ENCODE data around the gene TAOK3. TPM values are rescaled to one million over a fixed set of nuclear protein-coding genes. Genes with fewer than 3 reads are reported as not detected.

The TAOK3 gene
- total RNA-seq, 3 donors from 2014 or later, result 43.5 to 57.8 (median 46.9) TPM

DNA sequence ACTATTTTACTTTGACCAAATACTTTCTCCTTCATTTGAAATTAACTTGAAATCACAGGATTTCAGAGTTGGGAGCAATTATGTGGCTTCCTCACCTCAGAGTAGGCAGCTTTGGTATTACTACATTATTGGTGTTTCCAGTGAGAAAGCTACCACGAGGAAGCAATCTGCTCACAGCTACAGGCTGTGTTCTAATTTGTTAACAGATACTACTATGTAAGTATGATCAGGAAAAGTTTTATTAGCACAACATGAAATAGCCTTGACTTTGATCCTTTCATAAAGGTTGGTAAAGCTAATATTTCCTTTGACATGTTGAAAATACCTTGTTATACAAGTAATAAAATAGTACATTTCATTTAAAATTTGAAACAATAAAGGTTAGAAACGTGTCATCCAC, 30.6 kb downstream of the TAOK3 start:
- Histone ChIP-seq H3K9me3 (no peaks in the 10 kb centered on the region), H3K4me1 (no peaks in the 10 kb centered on the region), H3K4me3 (no peak overlapping the region), H3K27ac (no peak overlapping the region), H3K27me3 (no peaks in the 10 kb centered on the region), H3K36me3 (no peaks in the 10 kb centered on the region)
- DNase-seq (ENCODE audit: low spot score in 2 of 2), result no peak
- intact Hi-C loops (cut with DNase I; ENCODE audit: low total_unique reads), result no loop called here
- TF ChIP-seq POLR2A (IDR thresholded peaks at IDR 0.05) (no peak), POLR2AphosphoS5 (IDR thresholded peaks at IDR 0.05) (no peak)
- TF ChIP-seq, protein P1, sequence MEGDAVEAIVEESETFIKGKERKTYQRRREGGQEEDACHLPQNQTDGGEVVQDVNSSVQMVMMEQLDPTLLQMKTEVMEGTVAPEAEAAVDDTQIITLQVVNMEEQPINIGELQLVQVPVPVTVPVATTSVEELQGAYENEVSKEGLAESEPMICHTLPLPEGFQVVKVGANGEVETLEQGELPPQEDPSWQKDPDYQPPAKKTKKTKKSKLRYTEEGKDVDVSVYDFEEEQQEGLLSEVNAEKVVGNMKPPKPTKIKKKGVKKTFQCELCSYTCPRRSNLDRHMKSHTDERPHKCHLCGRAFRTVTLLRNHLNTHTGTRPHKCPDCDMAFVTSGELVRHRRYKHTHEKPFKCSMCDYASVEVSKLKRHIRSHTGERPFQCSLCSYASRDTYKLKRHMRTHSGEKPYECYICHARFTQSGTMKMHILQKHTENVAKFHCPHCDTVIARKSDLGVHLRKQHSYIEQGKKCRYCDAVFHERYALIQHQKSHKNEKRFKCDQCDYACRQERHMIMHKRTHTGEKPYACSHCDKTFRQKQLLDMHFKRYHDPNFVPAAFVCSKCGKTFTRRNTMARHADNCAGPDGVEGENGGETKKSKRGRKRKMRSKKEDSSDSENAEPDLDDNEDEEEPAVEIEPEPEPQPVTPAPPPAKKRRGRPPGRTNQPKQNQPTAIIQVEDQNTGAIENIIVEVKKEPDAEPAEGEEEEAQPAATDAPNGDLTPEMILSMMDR (IDR thresholded peaks at IDR 0.05), result no peak

DNA sequence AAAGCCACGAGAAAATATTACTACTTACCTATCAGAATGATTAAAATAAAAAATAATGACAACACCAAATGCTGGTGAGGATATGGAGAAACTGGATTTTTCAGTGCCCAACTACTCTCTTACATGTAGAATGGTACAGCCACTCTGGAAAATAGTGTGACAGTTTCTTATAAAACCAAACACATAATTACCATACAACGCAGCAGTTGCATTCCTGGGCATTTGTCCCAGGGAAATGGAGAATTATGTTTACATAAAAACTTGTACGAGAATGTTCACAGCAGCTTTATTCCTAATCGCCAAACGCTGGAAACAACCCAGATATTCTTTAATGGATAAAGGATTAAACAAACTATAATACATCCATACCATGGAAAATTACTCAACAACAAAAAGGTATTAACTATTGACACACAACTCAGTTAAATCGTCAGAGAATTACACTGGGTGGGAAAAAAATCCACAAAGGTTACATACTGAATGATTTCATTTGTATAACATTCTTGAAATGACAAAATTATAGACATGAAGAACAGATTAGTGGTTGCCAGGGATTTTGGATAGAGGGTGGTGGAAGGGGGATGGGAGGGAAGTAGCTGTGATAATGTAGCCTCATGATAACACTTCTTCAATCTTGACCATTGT, 35.4 kb downstream of the TAOK3 start:
- Histone ChIP-seq H3K36me3 (no peaks in the 10 kb centered on the region), H3K27me3 (no peaks in the 10 kb centered on the region), H3K9me3 (no peaks in the 10 kb centered on the region), H3K4me3 (no peak overlapping the region), H3K4me1 (no peaks in the 10 kb centered on the region), H3K27ac (no peak overlapping the region)
- TF ChIP-seq, protein P1 (IDR thresholded peaks at IDR 0.05), result no peak
- TF ChIP-seq POLR2AphosphoS5 (IDR thresholded peaks at IDR 0.05), result no peak
- TF ChIP-seq POLR2A (IDR thresholded peaks at IDR 0.05), result no peak
- no peak for DNase-seq (ENCODE audit: low spot score in 2 of 2)
- intact Hi-C loops (cut with DNase I; ENCODE audit: low total_unique reads), result no loop called here

DNA sequence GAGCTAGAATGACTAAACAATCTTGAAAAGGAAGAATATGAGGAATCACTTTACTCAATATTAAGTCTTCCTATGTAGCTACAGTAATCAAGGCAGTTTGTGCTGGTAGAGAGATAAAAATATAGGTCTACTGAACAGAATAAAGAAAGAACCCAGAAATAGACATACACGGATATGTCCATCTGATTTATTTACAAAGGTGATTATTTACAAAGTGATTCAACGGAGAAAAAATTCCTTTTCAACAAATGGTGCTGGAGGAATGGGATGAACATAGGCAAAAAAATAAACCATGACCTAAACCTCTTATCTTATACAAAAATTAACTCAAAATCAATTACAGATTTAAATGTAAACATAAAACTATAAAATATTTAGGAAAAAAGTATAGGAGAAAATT, 36.6 kb downstream of the TAOK3 start:
- no peaks in the 10 kb centered on the region for H3K36me3 ChIP-seq
- no peaks in the 10 kb centered on the region for H3K4me1 ChIP-seq
- H3K4me3 ChIP-seq, result no peak overlapping the region
- H3K27me3 ChIP-seq, result no peaks in the 10 kb centered on the region
- H3K9me3 ChIP-seq, result no peaks in the 10 kb centered on the region
- H3K27ac ChIP-seq, result no peak overlapping the region
- no peak for DNase-seq (ENCODE audit: low spot score in 2 of 2)
- no peak for TF ChIP-seq POLR2A (IDR thresholded peaks at IDR 0.05)
- intact Hi-C loops (cut with DNase I; ENCODE audit: low total_unique reads), result no loop called here

DNA sequence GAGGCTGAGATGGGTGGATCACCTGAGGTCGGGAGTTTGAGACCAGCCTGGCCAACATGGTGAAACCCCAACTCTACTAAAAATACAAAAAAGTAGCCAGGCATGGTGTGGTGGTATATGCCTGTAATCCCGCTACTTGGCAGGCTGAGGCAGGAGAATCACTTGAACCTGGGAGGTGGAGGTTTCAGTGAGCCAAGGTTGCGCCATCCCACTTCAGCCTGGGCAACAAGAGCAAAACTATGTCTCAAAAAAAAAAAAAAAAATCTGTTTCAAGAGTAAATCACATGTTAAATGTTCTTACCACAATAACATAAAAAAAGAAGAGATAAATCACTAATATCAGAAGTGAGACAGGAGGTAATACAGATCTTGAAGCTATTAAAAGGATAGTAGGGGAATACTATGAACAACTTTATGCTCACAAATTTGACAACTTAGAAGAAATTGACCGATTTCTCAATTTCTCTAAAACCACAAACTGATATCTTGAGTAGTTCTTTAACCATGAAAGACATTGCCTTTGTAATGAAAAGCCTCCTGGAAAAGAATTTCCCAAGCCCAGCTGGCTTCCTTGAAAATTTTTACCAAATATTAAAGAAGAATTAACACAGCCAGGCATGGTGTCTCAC, 37.7 kb downstream of the TAOK3 start:
- no peak for DNase-seq (ENCODE audit: low spot score in 2 of 2)

DNA sequence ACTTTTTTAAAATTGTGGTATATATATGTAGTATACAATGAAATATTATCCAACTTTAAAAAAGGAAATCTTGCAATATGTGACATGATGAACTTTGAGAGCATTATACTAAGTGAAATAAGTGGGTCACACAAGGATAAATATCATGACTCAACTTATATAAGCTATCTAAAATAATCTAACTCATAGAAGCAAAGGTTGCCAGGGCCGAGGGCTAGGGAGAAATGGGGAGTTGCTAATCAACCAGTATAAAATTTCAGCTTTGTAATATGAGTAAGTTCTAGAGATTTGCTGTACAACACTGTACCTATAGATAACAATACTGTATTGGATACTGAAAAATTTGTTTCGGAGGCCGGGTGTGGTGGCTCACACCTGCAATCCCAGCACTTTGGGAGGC, 38.5 kb downstream of the TAOK3 start:
- no peak for DNase-seq (ENCODE audit: low spot score in 2 of 2)
- H3K27ac ChIP-seq, result no peak overlapping the region
- no peak overlapping the region for H3K4me3 ChIP-seq
- no peaks in the 10 kb centered on the region for H3K27me3 ChIP-seq
- H3K4me1 ChIP-seq, result no peaks in the 10 kb centered on the region
- H3K36me3 ChIP-seq, result no peaks in the 10 kb centered on the region
- no peaks in the 10 kb centered on the region for H3K9me3 ChIP-seq
- intact Hi-C loops (cut with DNase I; ENCODE audit: low total_unique reads), result no loop called here
- TF ChIP-seq POLR2A (IDR thresholded peaks at IDR 0.05) (no peak), POLR2AphosphoS5 (IDR thresholded peaks at IDR 0.05) (no peak)
- TF ChIP-seq, protein P1 (IDR thresholded peaks at IDR 0.05), result no peak

More for the DNA sequence above, 37.7 kb downstream of the TAOK3 start:
- Histone ChIP-seq H3K27ac (peak overlapping the region in 1 of 2 donors; percentile 40), H3K36me3 (no peaks in the 10 kb centered on the region), H3K9me3 (no peaks in the 10 kb centered on the region), H3K4me3 (no peak overlapping the region), H3K4me1 (no peaks in the 10 kb centered on the region), H3K27me3 (no peaks in the 10 kb centered on the region)
- intact Hi-C loops (cut with DNase I; ENCODE audit: low total_unique reads), result no loop called here
- TF ChIP-seq POLR2AphosphoS5 (IDR thresholded peaks at IDR 0.05), result no peak
- no peak for TF ChIP-seq POLR2A (IDR thresholded peaks at IDR 0.05)
- TF ChIP-seq, protein P1 (IDR thresholded peaks at IDR 0.05), result no peak

All from breast epithelium (tissue), 4 donors.